HEK293 (cell line): ENCODE measurements around the gene CERS3.

Experiments used
- CTCF ChIA-PET: fragments of 350-600 bp; formaldehyde crosslinking; extraction: SDS; loops from one replicate; lab custom pipeline; 2021; ENCODE audit warnings: antibody characterized with exemption; lab: Yijun Ruan, JAX
- POLR2A ChIA-PET: fragments of 300-600 bp; formaldehyde crosslinking; extraction: SDS; loops from one replicate; lab custom pipeline; 2020; ENCODE audit warnings: antibody characterized with exemption, inconsistent platforms; lab: Yijun Ruan, JAX
- H3K27ac ChIP-seq: fragments of 200-500 bp; sonication (Bioruptor generic); 2 replicates; pipeline ENCODE4 v1.5.1; 2014; ENCODE audit warnings: low read depth, low read length, control low read depth, inconsistent platforms; ENCODE audit errors: extremely low read depth
- H3K36me3 ChIP-seq, 2 experiments: fragments of 200-500 bp in 1 of 2; sonication (Bioruptor generic) in 1 of 2; 1 replicate in 1 of 2; 2 replicates in 1 of 2; pipeline ENCODE4 v1.5.1; 2014 to 2017; ENCODE audit warnings: inconsistent platforms in 2 of 2, low read length in 2 of 2; ENCODE audit not compliant: control insufficient read depth in 2 of 2, insufficient read depth in 1 of 2
- H3K4me1 ChIP-seq: fragments of 200-500 bp; sonication (Bioruptor generic); 2 replicates; pipeline ENCODE4 v1.5.1; 2014; ENCODE audit warnings: mild to moderate bottlenecking, low read length, inconsistent platforms; ENCODE audit not compliant: control insufficient read depth, insufficient read depth
- H3K4me3 ChIP-seq: 2 replicates; pipeline ENCODE4 v1.5.1; 2011; ENCODE audit warnings: low read depth, mild to moderate bottlenecking, control low read depth, low read length, moderate library complexity
- H3K9me3 ChIP-seq: fragments of 200-500 bp; sonication (Bioruptor generic); 2 replicates; pipeline ENCODE4 v1.5.1; 2014; ENCODE audit warnings: low read depth, low read length, inconsistent platforms; ENCODE audit not compliant: control insufficient read depth, insufficient read depth
- BCL11A ChIP-seq: fragments of 450-650 bp; formaldehyde crosslinking; IDR thresholded peaks from 2 replicates; pipeline ENCODE4 v1.5.1; 2016; ENCODE audit warnings: low read depth, missing biosample characterization, missing genetic modification characterization
- HOXD13 ChIP-seq: sonication (generic); formaldehyde crosslinking; IDR thresholded peaks from 2 replicates; pipeline ENCODE4 v1.8.0; 2022; ENCODE audit warnings: missing genetic modification reagents, borderline replicate concordance
- SCRT1 ChIP-seq: fragments of 450-650 bp; formaldehyde crosslinking; IDR thresholded peaks from 2 replicates; pipeline ENCODE4 v1.5.1; 2016; ENCODE audit warnings: missing biosample characterization, missing genetic modification characterization, borderline replicate concordance
- SCRT2 ChIP-seq: fragments of 450-650 bp; formaldehyde crosslinking; IDR thresholded peaks from 2 replicates; pipeline ENCODE4 v1.5.1; 2016; ENCODE audit warnings: missing biosample characterization, missing genetic modification characterization
- SP7 ChIP-seq: fragments of 450-650 bp; formaldehyde crosslinking; IDR thresholded peaks from 2 replicates; pipeline ENCODE4 v1.5.1; 2016; ENCODE audit warnings: missing biosample characterization, missing genetic modification characterization
- ZBTB48 ChIP-seq: fragments of 450-650 bp; formaldehyde crosslinking; IDR thresholded peaks from 2 replicates; pipeline ENCODE4 v1.5.1; 2016; ENCODE audit warnings: missing biosample characterization, missing genetic modification characterization
- ZFP41 ChIP-seq: fragments of 450-650 bp; formaldehyde crosslinking; IDR thresholded peaks from 2 replicates; pipeline ENCODE4 v1.5.1; 2016; ENCODE audit warnings: missing biosample characterization, missing genetic modification characterization, borderline replicate concordance
- ZIC2 ChIP-seq: fragments of 450-650 bp; formaldehyde crosslinking; IDR thresholded peaks from 2 replicates; pipeline ENCODE4 v1.5.1; 2016; ENCODE audit warnings: missing biosample characterization, missing genetic modification characterization
- ZNF23 ChIP-seq: fragments of 450-650 bp; formaldehyde crosslinking; IDR thresholded peaks from 2 replicates; pipeline ENCODE4 v1.5.1; 2016; ENCODE audit warnings: missing biosample characterization, missing genetic modification characterization, borderline replicate concordance
- ZNF239 ChIP-seq: fragments of 450-650 bp; formaldehyde crosslinking; IDR thresholded peaks from 2 replicates; pipeline ENCODE4 v1.5.1; 2016; ENCODE audit warnings: missing biosample characterization, missing genetic modification characterization
- ZNF335 ChIP-seq: fragments of 450-650 bp; formaldehyde crosslinking; conservative IDR thresholded peaks from 2 replicates; pipeline ENCODE4 v1.5.1; 2016; ENCODE audit warnings: missing biosample characterization, missing genetic modification characterization
- ZNF529 ChIP-seq: fragments of 450-650 bp; formaldehyde crosslinking; IDR thresholded peaks from 2 replicates; pipeline ENCODE4 v1.5.1; 2017; ENCODE audit warnings: missing genetic modification characterization, missing biosample characterization; ENCODE audit not compliant: insufficient replicate concordance
- ZNF530 ChIP-seq: fragments of 450-650 bp; formaldehyde crosslinking; IDR thresholded peaks from 2 replicates; pipeline ENCODE4 v1.5.1; 2016; ENCODE audit warnings: low read depth, missing biosample characterization, missing genetic modification characterization
- ZNF560 ChIP-seq: fragments of 450-650 bp; formaldehyde crosslinking; IDR thresholded peaks from 2 replicates; pipeline ENCODE4 v1.5.1; 2017; ENCODE audit warnings: missing biosample characterization, missing genetic modification characterization, borderline replicate concordance
- ZNF621 ChIP-seq: fragments of 450-650 bp; formaldehyde crosslinking; IDR thresholded peaks from 2 replicates; pipeline ENCODE4 v1.5.1; 2017; ENCODE audit warnings: missing biosample characterization, missing genetic modification characterization
- ZNF660 ChIP-seq: fragments of 450-650 bp; IDR thresholded peaks from 2 replicates; pipeline ENCODE4 v1.5.1; 2018; ENCODE audit warnings: missing biosample characterization, mild to moderate bottlenecking, missing genetic modification characterization
- ZNF701 ChIP-seq: fragments of 450-650 bp; formaldehyde crosslinking; IDR thresholded peaks from 2 replicates; pipeline ENCODE4 v1.5.1; 2016; ENCODE audit warnings: missing biosample characterization, missing genetic modification characterization
- ZNF843 ChIP-seq: fragments of 450-650 bp; formaldehyde crosslinking; IDR thresholded peaks from 2 replicates; pipeline ENCODE4 v1.5.1; 2016; ENCODE audit warnings: missing biosample characterization, missing genetic modification characterization
- ZSCAN5A ChIP-seq: fragments of 450-650 bp; formaldehyde crosslinking; IDR thresholded peaks from 2 replicates; pipeline ENCODE4 v1.5.1; 2016; ENCODE audit warnings: missing biosample characterization, missing genetic modification characterization
- TF ChIP-seq, protein P1 (sequence below): fragments of 450-650 bp; formaldehyde crosslinking; IDR thresholded peaks from 2 replicates; pipeline ENCODE4 v1.5.1; 2016; ENCODE audit warnings: missing biosample characterization, missing genetic modification characterization

CERS3 gene

DNA sequence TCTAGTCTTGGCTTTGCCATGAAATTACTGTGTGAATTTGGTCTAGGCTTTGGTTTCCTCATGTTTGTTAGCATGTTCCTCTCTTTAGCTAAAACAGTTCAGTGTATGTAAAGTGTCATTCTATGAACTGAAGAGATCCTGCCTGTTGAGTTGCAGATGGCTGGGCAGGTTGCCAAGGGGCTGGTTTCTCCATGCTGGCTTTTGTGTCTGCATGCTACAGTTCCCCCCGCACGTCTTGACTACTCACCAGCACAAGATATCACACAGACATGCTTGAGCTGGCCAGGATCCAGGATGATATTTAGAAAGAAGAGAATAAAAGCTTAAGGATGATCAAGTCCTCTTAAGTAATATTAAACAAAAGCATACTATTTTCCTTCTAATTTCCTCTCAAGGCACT, 90.2 kb downstream of the CERS3 start:
- Histone ChIP-seq H3K4me1 (no peaks in the 10 kb centered on the region), H3K36me3 (no peaks in the 10 kb centered on the region), H3K9me3 (no peaks in the 10 kb centered on the region), H3K4me3 (no peak overlapping the region), H3K27ac (no peak overlapping the region)
- POLR2A ChIA-PET = no interaction called here
- CTCF ChIA-PET = no interaction called here
- TF ChIP-seq ZBTB48 (tag by site-specific recombination) = 0 out of 2 replicates have a peak, but pooled peaks have one; percentile 38
- TF ChIP-seq ZNF660 (tag by site-specific recombination) = peak; percentile 63; the same call in 1 of the 2 replicates
- no peak for TF ChIP-seq ZFP41 (tag by site-specific recombination)
- no peak for TF ChIP-seq ZNF239 (tag by site-specific recombination)
- 0 out of 2 replicates have a peak, but pooled peaks have one; percentile 50 for TF ChIP-seq ZNF701 (tag by site-specific recombination)
- TF ChIP-seq SCRT2 (tag by site-specific recombination) = peak; percentile 95
- TF ChIP-seq SCRT1 (tag by site-specific recombination) = 0 out of 2 replicates have a peak, but pooled peaks have one; percentile 21
- TF ChIP-seq ZNF335 (tag by site-specific recombination) = 0 out of 2 replicates have a peak, but pooled peaks have one; percentile 28

DNA sequence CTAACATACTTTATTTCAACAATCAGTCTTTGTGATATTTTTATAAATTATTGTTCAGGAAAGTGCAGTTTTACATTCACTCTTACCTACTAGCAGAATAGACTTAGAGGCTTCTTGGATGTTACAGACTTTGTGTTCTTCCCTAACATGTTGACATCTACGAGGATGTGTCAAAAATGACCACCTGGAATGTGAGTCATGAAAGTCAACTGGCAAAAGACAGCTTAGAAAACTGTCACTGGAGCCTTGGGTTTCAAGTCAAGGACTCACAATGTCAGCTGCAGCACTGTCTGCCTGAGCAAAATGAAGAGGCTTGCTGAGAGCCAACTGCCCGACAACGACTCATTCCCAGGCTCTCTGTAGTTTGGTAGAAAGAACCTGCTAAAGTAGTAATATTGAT, 91.5 kb downstream of the CERS3 start:
- Histone ChIP-seq H3K4me3 (no peak overlapping the region), H3K36me3 (no peaks in the 10 kb centered on the region), H3K9me3 (no peaks in the 10 kb centered on the region), H3K27ac (no peak overlapping the region)
- POLR2A ChIA-PET = no interaction called here
- CTCF ChIA-PET = interaction anchor here (0.6 kb wide), 1 partner anchor 95 kb away, joined by 3 read pairs; no protein-coding TSS in a partner anchor
- TF ChIP-seq ZNF560 (no peak), ZNF621 (no peak), ZNF843 (no peak), ZSCAN5A (no peak), ZNF530 (no peak)
- TF ChIP-seq, protein P1, sequence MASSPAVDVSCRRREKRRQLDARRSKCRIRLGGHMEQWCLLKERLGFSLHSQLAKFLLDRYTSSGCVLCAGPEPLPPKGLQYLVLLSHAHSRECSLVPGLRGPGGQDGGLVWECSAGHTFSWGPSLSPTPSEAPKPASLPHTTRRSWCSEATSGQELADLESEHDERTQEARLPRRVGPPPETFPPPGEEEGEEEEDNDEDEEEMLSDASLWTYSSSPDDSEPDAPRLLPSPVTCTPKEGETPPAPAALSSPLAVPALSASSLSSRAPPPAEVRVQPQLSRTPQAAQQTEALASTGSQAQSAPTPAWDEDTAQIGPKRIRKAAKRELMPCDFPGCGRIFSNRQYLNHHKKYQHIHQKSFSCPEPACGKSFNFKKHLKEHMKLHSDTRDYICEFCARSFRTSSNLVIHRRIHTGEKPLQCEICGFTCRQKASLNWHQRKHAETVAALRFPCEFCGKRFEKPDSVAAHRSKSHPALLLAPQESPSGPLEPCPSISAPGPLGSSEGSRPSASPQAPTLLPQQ (tag by site-specific recombination) = no peak
- TF ChIP-seq, all 188 proteins: peak for 0
- no peaks in the 10 kb centered on the region for H3K4me1 ChIP-seq

DNA sequence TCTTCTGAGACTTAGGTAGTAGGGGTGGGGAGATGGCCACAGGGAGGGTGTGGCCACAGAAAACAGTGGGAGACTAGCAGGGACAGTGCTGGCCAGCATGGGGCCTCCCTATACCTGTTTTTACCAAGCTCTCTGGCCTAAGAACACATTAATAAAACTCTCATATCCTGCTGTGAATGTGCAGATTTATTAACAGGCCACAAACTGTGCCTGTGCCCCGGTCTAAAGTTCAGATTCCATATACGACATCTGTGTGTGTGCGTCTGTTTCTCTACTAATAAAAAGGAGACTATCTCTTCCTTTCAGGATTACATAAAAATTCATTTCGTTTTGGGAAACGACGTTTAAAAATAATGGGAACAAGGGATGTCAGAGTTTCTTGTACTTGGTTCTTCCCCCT, 94.2 kb downstream of the CERS3 start:
- Histone ChIP-seq H3K27ac (no peak overlapping the region), H3K4me1 (no peaks in the 10 kb centered on the region), H3K36me3 (no peaks in the 10 kb centered on the region), H3K9me3 (no peaks in the 10 kb centered on the region), H3K4me3 (no peak overlapping the region)
- POLR2A ChIA-PET = no interaction called here
- CTCF ChIA-PET = interaction anchor here (0.6 kb wide), 1 partner anchor 357 kb away, joined by 4 read pairs; no protein-coding TSS in a partner anchor
- TF ChIP-seq ZIC2 (tag by site-specific recombination) (peak; percentile 44), SP7 (tag by site-specific recombination) (no peak)

DNA sequence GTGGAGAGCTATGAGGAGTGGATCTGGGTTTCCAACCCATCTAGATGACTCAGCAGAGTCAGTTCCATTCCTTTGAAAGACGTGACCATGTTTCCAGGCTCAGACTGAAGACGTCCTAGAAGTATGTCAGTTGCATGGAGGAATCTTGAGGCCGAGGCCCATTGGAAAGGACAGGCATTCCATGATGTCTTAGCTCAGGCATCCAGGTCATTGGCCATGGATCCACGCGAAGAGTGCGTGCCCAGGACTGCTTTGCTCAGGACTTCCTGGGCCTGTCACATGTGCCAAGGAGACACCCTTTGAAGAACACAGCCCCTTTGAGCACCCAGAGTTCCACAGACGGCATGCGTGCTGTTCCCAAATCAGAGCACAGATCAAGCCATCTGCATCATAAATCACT, 94.7 kb downstream of the CERS3 start:
- Histone ChIP-seq H3K36me3 (no peaks in the 10 kb centered on the region), H3K4me3 (no peak overlapping the region), H3K27ac (no peak overlapping the region), H3K9me3 (no peaks in the 10 kb centered on the region), H3K4me1 (no peaks in the 10 kb centered on the region)
- POLR2A ChIA-PET = no interaction called here
- TF ChIP-seq ZNF23 (tag by site-specific recombination) = no peak
- TF ChIP-seq HOXD13 = no peak
- no peak for TF ChIP-seq ZNF529 (tag by site-specific recombination)
- no peak for TF ChIP-seq BCL11A
- TF ChIP-seq, all 188 proteins: peak for 0
- CTCF ChIA-PET = interaction anchor here (0.5 to 1.2 kb wide), 3 partner anchors 139 to 1198 kb away, joined by 3 to 8 read pairs (median 6); no protein-coding TSS in a partner anchor
